Neural progenitor cell (in vitro differentiated cells): ENCODE data around the gene GAB3.

Experiments
- CTCF ChIP-seq: fragments of 200-600 bp; sonication (generic); IDR thresholded peaks from 2 replicates; pipeline ENCODE4 v1.5.1; 2017; ENCODE audit warnings: antibody characterized with exemption, mild to moderate bottlenecking
- EZH2phosphoT487 ChIP-seq: fragments of 200-600 bp; sonication (generic); IDR thresholded peaks from 2 replicates; pipeline ENCODE4 v1.6.1; 2017; ENCODE audit warnings: antibody characterized with exemption

GRCh38 chrX:154751669-154752271 lies 893 bp upstream of the GAB3 start:
- TF ChIP-seq EZH2phosphoT487 (no peak), CTCF (no peak)
